IPS-11a (cell line): ENCODE measurements around the gene CEP295NL.

Experiments used
- H3K4me3 ChIP-seq: one replicate; pipeline ENCODE4 v1.5.1; 2013; ENCODE audit warnings: low read depth, low read length, control low read depth

The CEP295NL gene

GRCh38 chr17:78840780-78841611, 62.0 kb downstream of the CEP295NL start, which contains the start of gene USP36:
TSS of gene USP36 (minus strand) at chr17:78840814. CDS start at chr17:78836363, 4,451 bp downstream.
- peak within 1 kb of the TSS; percentile 86 for H3K4me3 ChIP-seq
